Endothelial cell of umbilical vein (primary cell): ENCODE measurements around the gene ATP8A1.

Experiments used
- POLR2A ChIP-seq: IDR thresholded peaks from 2 replicates; pipeline ENCODE4 v1.6.1; 2012; ENCODE audit warnings: low read depth, mild to moderate bottlenecking, control low read depth, low read length
- TF ChIP-seq, protein P1 (sequence below), 2 donors: IDR thresholded peaks; 1 replicate in 1 of 2; 2 replicates in 1 of 2; pipeline ENCODE4 v1.5.1; 2011; ENCODE audit warnings: low read length in 2 of 2, mild to moderate bottlenecking in 2 of 2, moderate library complexity in 2 of 2, control low read depth in 1 of 2, inconsistent platforms in 1 of 2, low read depth in 1 of 2; ENCODE audit not compliant: insufficient read depth in 1 of 2; ENCODE audit errors: extremely low read depth in 1 of 2

DNA sequence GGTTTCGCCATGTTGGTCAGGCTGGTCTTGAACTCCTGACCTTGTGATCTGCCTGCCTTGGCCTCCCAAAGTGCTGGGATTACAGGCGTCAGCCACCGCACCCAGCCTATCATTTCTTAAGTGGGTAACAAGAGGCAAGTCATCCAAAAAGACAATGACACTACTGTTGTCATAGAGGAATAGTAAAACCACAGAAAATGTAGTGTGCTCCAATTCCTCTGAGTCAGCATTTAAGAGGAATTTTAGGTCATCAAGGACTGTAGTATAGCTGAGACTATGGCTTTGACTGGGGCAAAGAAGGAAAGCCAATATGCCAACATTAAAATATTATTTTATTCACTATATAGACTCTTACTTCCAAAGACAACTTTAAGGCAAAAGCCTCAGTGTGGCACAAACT lies 48.4 kb downstream of the ATP8A1 start:
- TF ChIP-seq, protein P1, sequence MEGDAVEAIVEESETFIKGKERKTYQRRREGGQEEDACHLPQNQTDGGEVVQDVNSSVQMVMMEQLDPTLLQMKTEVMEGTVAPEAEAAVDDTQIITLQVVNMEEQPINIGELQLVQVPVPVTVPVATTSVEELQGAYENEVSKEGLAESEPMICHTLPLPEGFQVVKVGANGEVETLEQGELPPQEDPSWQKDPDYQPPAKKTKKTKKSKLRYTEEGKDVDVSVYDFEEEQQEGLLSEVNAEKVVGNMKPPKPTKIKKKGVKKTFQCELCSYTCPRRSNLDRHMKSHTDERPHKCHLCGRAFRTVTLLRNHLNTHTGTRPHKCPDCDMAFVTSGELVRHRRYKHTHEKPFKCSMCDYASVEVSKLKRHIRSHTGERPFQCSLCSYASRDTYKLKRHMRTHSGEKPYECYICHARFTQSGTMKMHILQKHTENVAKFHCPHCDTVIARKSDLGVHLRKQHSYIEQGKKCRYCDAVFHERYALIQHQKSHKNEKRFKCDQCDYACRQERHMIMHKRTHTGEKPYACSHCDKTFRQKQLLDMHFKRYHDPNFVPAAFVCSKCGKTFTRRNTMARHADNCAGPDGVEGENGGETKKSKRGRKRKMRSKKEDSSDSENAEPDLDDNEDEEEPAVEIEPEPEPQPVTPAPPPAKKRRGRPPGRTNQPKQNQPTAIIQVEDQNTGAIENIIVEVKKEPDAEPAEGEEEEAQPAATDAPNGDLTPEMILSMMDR (IDR thresholded peaks at IDR 0.05; ENCODE audit: extremely low read depth in 1 of 2, insufficient read depth in 1 of 2, low read depth in 1 of 2, low read length in 2 of 2) = no peak
- TF ChIP-seq POLR2A = no peak
